ENCODE data around the gene SH3RF2. TPM values are rescaled to one million over a fixed set of nuclear protein-coding genes. Genes with fewer than 3 reads are reported as not detected.

Gene SH3RF2
- total RNA-seq, 2 donors from 2014 or later, result 41.2 to 272 TPM

DNA sequence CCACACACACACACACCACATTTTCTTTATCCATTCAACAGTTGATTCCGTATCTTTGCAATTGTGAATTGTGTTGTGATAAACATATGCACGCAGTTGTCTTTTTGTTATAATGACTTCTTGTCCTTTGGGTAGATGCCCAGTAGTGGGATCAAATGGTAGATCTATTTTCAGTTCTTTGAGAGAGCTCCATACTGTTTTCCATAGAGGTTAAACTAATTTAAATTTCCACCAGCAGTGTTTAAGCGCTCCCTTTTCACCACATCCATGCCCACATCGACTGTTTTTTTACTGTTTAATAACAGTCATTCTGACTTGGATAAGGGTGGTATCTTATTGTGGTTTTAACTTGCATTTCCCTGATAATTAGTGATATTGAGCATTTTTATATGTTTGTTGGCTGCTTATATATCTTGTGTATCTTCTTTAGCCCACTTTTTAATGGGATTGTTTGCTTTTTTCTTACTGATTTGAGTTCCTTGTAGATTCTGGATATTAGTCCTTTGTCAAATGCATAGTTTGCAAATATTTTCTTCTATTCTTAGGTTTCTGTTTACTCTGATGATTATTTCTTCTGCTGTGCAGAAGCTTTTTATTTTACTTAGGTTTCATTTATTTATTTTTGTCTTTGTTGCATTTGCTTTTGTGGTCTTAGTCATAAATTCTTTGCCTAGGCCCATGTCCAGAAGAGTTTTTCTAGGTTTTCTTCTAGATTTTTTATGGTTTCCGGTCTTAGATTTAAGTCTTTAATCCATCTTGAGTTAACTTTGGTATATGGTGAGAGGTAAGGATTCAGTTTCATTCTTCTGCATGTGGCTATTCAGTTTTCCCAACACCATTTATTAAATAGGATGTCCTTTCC lies 82.4 kb downstream of the SH3RF2 start:
- H3K9me3 ChIP-seq, result no peaks in the 10 kb centered on the region
- no peak for TF ChIP-seq CTCF (IDR thresholded peaks at IDR 0.05)
- H3K4me1 ChIP-seq, result peaks cover 0 to 7% of the 10 kb centered on the region in 2 donors
- H3K4me3 ChIP-seq, result no peak overlapping the region
- DNase-seq (ENCODE audit: low spot score), result no peak
- H3K27ac ChIP-seq, result no peak overlapping the region
- no peaks in the 10 kb centered on the region for H3K27me3 ChIP-seq
- peaks cover 8% of the 10 kb centered on the region for H3K36me3 ChIP-seq

GRCh38 chr5:146020100-146020499 lies 83.7 kb downstream of the SH3RF2 start:
- TF ChIP-seq CTCF (IDR thresholded peaks at IDR 0.05), result no peak
- H3K4me1 ChIP-seq, result peaks cover 0 to 7% of the 10 kb centered on the region in 2 donors
- no peak for DNase-seq (ENCODE audit: low spot score)
- no peaks in the 10 kb centered on the region for H3K27me3 ChIP-seq
- no peak overlapping the region for H3K27ac ChIP-seq
- H3K4me3 ChIP-seq, result no peak overlapping the region
- H3K9me3 ChIP-seq, result no peaks in the 10 kb centered on the region
- no peaks in the 10 kb centered on the region for H3K36me3 ChIP-seq

GRCh38 chr5:146024034-146024433 lies 87.7 kb downstream of the SH3RF2 start:
- no peaks in the 10 kb centered on the region for H3K27me3 ChIP-seq
- no peak for TF ChIP-seq CTCF (IDR thresholded peaks at IDR 0.05)
- no peaks in the 10 kb centered on the region for H3K36me3 ChIP-seq
- H3K4me1 ChIP-seq, result no peaks in the 10 kb centered on the region
- H3K4me3 ChIP-seq, result no peak overlapping the region
- no peak for DNase-seq (ENCODE audit: low spot score)
- H3K27ac ChIP-seq, result no peak overlapping the region
- H3K9me3 ChIP-seq, result no peaks in the 10 kb centered on the region

DNA sequence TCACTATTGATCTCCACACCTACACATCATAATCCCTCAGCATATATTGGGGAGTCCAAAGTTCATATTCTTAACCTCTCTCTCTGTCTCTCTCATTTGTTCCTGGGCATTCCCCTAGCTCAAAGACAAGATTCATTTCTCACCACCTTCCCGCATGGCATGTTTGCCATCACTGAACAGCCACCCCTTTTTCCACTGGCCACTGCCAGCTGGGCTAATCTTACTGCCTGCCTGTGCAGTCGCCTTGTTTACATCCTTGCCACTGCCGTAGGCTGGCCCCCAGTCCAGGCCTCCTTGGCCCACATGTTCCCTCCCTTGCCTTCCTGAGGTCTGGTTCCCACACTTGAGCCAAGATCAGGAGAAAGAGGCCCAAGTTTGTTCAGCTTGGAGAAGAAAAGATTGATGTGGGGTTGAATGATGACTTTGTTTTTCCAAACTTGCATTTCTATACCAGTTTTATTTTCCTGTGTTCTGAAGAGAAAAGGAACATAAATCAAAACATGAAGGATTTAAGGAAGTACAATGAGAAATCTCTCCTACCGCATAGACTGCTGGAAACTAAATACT lies 88.8 kb downstream of the SH3RF2 start:
- no peak for TF ChIP-seq CTCF (IDR thresholded peaks at IDR 0.05)
- Histone ChIP-seq H3K4me1 (no peaks in the 10 kb centered on the region), H3K27ac (no peak overlapping the region), H3K9me3 (no peaks in the 10 kb centered on the region), H3K36me3 (no peaks in the 10 kb centered on the region), H3K27me3 (no peaks in the 10 kb centered on the region), H3K4me3 (no peak overlapping the region)
- no peak for DNase-seq (ENCODE audit: low spot score)

DNA sequence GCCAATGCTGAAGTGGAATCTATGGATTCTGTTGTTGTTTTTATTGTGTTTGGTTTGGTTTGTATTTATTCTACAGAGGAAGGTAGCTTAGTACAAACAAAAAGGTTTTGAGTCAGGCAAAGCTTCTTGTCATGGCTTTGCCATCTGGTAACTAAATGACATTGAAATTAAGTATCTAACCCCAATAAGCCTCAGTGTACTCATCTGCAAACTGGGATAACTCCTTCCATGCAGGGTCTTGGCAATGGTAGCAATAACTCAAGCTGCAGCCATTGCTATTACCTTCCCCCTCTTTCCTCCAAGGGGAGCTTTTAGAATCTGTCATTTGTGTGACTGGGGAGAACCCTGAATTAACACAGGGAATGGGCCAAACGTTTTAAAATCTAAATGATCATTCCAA lies 89.3 kb downstream of the SH3RF2 start:
- Histone ChIP-seq H3K36me3 (no peaks in the 10 kb centered on the region), H3K27ac (no peak overlapping the region), H3K9me3 (no peaks in the 10 kb centered on the region), H3K27me3 (no peaks in the 10 kb centered on the region), H3K4me3 (no peak overlapping the region), H3K4me1 (no peaks in the 10 kb centered on the region)
- no peak for TF ChIP-seq CTCF (IDR thresholded peaks at IDR 0.05)
- DNase-seq (ENCODE audit: low spot score), result no peak

Data from right atrium auricular region (tissue), 2 donors.